Neural cell (in vitro differentiated cells): ENCODE measurements around the gene TM9SF4. TPM values are rescaled to one million over a fixed set of nuclear protein-coding genes. Genes with fewer than 3 reads are reported as not detected.

Experiments used
- H2AFZ ChIP-seq: fragments of 200-600, 300-800 bp; sonication (generic), shearing (Covaris generic); 2 replicates; pipeline ENCODE4 v1.6.0; 2014; ENCODE audit warnings: low read depth, mild to moderate bottlenecking, antibody characterized with exemption, low read length, moderate library complexity
- H3F3A ChIP-seq: fragments of 200-600 bp; shearing (Covaris generic); 2 replicates; pipeline ENCODE4 v1.6.1; 2016; ENCODE audit warnings: mild to moderate bottlenecking, moderate library complexity, mixed read lengths, antibody characterized with exemption, low read length; ENCODE audit not compliant: insufficient read depth, poor library complexity, severe bottlenecking
- H3K27ac ChIP-seq: fragments of 200-600, 300-800 bp; sonication (generic), shearing (Covaris generic); 2 replicates; pipeline ENCODE4 v1.5.1; 2014; ENCODE audit warnings: mild to moderate bottlenecking, low read length, moderate library complexity
- H3K27me3 ChIP-seq: fragments of 300-800, 200-600 bp; sonication (generic), shearing (Covaris generic); 2 replicates; pipeline ENCODE4 v1.6.0; 2014; ENCODE audit warnings: mild to moderate bottlenecking, low read depth, low read length, moderate library complexity; ENCODE audit not compliant: insufficient read depth
- H3K36me3 ChIP-seq: fragments of 300-800, 200-600 bp; sonication (generic), shearing (Covaris generic); 2 replicates; pipeline ENCODE4 v1.5.1; 2014; ENCODE audit warnings: mild to moderate bottlenecking, antibody characterized with exemption, low read length, moderate library complexity; ENCODE audit not compliant: insufficient read depth
- H3K4me2 ChIP-seq: fragments of 300-800, 200-600 bp; sonication (generic), shearing (Covaris generic); 2 replicates; pipeline ENCODE4 v1.6.0; 2014; ENCODE audit warnings: mild to moderate bottlenecking, low read length
- H3K4me3 ChIP-seq: fragments of 300-800, 200-600 bp; sonication (generic), shearing (Covaris generic); 2 replicates; pipeline ENCODE4 v1.5.1; 2014; ENCODE audit warnings: mild to moderate bottlenecking, low read length, moderate library complexity
- H3K79me2 ChIP-seq: fragments of 200-600 bp; shearing (Covaris generic); replicated peaks from 2 replicates; pipeline ENCODE4 v1.6.0; 2014; ENCODE audit warnings: mild to moderate bottlenecking, low read length, moderate library complexity; ENCODE audit not compliant: insufficient read depth
- H3K9ac ChIP-seq: fragments of 300-800, 200-600 bp; sonication (generic), shearing (Covaris generic); 2 replicates; pipeline ENCODE4 v1.6.1; 2016; ENCODE audit warnings: mild to moderate bottlenecking, low read length, mixed read lengths
- H3K9me2 ChIP-seq: fragments of 200-600 bp; shearing (Covaris generic); 2 replicates; pipeline ENCODE4 v1.6.1; 2016; ENCODE audit warnings: mild to moderate bottlenecking, low read length, mixed read lengths; ENCODE audit not compliant: insufficient read depth
- H3K9me3 ChIP-seq: fragments of 200-600, 300-800 bp; sonication (generic), shearing (Covaris generic); 2 replicates; pipeline ENCODE4 v1.6.1; 2016; ENCODE audit warnings: mild to moderate bottlenecking, mixed run types, low read length, moderate library complexity, mixed read lengths
- H4K20me1 ChIP-seq: fragments of 200-600 bp; shearing (Covaris generic); 2 replicates; pipeline ENCODE4 v1.6.1; 2016; ENCODE audit warnings: mild to moderate bottlenecking, mixed run types; ENCODE audit not compliant: insufficient read depth
- CTCF ChIP-seq: fragments of 450-650 bp; IDR thresholded peaks from 2 replicates; pipeline ENCODE4 v1.5.1; 2014; ENCODE audit warnings: antibody characterized with exemption, mild to moderate bottlenecking, moderate library complexity; ENCODE audit not compliant: poor library complexity, severe bottlenecking
- EP300 ChIP-seq: fragments of 450-650 bp; conservative IDR thresholded peaks from 2 replicates; pipeline ENCODE4 v1.6.1; 2014; ENCODE audit warnings: antibody characterized with exemption, mild to moderate bottlenecking, moderate library complexity; ENCODE audit not compliant: poor library complexity, severe bottlenecking
- EZH2 ChIP-seq: fragments of 200-600, 300-800 bp; shearing (Covaris generic), sonication (generic); IDR thresholded peaks from 2 replicates; pipeline ENCODE4 v1.6.1; 2014; ENCODE audit warnings: antibody characterized with exemption, low read length, borderline replicate concordance, mild to moderate bottlenecking; ENCODE audit not compliant: insufficient read depth, poor library complexity, severe bottlenecking
- MXI1 ChIP-seq: fragments of 450-650 bp; conservative IDR thresholded peaks from 2 replicates; pipeline ENCODE4 v1.6.1; 2014; ENCODE audit warnings: antibody characterized with exemption, mild to moderate bottlenecking; ENCODE audit not compliant: poor library complexity, severe bottlenecking
- POLR2AphosphoS5 ChIP-seq: IDR thresholded peaks from 2 replicates; pipeline ENCODE4 v1.6.1; 2012
- RAD21 ChIP-seq: fragments of 450-650 bp; conservative IDR thresholded peaks from 2 replicates; pipeline ENCODE4 v1.6.1; 2014; ENCODE audit warnings: antibody characterized with exemption, mild to moderate bottlenecking, moderate library complexity
- SMC3 ChIP-seq: fragments of 450-650 bp; conservative IDR thresholded peaks from 2 replicates; pipeline ENCODE4 v1.6.1; 2014; ENCODE audit warnings: antibody characterized with exemption, mild to moderate bottlenecking, moderate library complexity; ENCODE audit not compliant: poor library complexity
- TAF1 ChIP-seq: IDR thresholded peaks from 2 replicates; pipeline ENCODE4 v1.6.1; 2012; ENCODE audit warnings: low read depth
- polyA plus RNA-seq: library from polyadenylated mRNA; depleted of rRNA; stranded (reverse); fragments of >200 nt; gene quantifications from 2 replicates; pipeline ENCODE4 v1.2.3, GENCODE V29; 2014
- TF ChIP-seq, protein P1 (sequence below): IDR thresholded peaks from 2 replicates; pipeline ENCODE4 v1.6.1; 2012; ENCODE audit warnings: borderline replicate concordance

The TM9SF4 gene
- polyA plus RNA-seq, 1 donor from 2014 or later, result 18.3 TPM

DNA sequence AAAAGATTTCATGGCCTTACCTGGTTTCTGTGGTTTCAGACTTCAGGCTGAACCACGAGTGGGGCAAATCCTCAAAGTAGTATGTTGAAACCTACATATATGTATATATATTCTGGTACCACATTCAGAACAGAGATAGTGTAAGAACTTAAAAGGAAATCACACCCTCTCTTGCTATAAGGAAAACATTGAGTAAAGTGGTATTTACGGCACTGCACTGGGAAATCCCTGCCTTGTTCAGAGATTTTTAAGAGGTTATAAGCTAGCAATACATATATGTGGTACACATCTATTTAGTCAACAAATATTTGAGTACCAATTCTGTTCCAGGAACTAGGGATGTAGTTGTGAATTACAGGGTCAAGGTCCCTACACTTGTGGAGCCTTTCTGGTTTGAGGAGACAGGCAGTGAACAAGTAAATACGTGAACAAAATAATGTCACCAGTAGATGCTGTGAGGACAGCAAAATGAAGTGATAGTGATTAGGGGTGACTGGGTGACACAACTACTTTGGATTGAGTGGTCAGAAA is 1.7 kb downstream of the TM9SF4 start:
- H3K9ac ChIP-seq, result no peak overlapping the region
- peaks cover 53% of the 10 kb centered on the region for H3K79me2 ChIP-seq
- H3K27ac ChIP-seq, result no peak overlapping the region

DNA sequence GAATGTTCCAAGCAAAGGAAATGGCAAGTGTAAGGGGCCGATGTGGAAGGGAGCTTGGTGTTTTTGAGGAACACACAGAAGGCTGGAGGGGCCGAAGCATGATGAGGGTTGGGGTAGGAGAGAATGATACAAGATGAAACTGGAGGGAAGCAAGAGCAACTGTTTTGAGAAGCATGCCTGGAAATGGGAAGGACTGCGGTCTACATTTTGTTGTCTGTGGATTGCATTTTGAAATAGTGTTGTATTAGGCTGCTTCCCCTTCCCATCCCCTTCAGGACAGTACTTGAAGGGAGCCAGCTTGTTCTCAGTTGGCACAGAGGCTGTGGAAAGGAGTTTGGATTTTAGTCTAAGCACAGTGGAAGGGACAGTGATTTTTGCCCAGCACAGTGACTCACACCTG is 2.2 kb downstream of the TM9SF4 start:
- Histone ChIP-seq H3K79me2 (peaks cover 58% of the 10 kb centered on the region), H3K4me2 (no peak overlapping the region), H2AFZ (no peak overlapping the region), H3K27ac (no peak overlapping the region), H3K9ac (no peak overlapping the region), H3K36me3 (no peaks in the 10 kb centered on the region), H3K9me2 (no peaks in the 10 kb centered on the region), H4K20me1 (no peaks in the 10 kb centered on the region), H3K9me3 (no peaks in the 10 kb centered on the region), H3F3A (no peaks in the 10 kb centered on the region), H3K4me3 (peak overlapping the region; percentile 71), H3K27me3 (no peaks in the 10 kb centered on the region)
- TF ChIP-seq, protein P1, sequence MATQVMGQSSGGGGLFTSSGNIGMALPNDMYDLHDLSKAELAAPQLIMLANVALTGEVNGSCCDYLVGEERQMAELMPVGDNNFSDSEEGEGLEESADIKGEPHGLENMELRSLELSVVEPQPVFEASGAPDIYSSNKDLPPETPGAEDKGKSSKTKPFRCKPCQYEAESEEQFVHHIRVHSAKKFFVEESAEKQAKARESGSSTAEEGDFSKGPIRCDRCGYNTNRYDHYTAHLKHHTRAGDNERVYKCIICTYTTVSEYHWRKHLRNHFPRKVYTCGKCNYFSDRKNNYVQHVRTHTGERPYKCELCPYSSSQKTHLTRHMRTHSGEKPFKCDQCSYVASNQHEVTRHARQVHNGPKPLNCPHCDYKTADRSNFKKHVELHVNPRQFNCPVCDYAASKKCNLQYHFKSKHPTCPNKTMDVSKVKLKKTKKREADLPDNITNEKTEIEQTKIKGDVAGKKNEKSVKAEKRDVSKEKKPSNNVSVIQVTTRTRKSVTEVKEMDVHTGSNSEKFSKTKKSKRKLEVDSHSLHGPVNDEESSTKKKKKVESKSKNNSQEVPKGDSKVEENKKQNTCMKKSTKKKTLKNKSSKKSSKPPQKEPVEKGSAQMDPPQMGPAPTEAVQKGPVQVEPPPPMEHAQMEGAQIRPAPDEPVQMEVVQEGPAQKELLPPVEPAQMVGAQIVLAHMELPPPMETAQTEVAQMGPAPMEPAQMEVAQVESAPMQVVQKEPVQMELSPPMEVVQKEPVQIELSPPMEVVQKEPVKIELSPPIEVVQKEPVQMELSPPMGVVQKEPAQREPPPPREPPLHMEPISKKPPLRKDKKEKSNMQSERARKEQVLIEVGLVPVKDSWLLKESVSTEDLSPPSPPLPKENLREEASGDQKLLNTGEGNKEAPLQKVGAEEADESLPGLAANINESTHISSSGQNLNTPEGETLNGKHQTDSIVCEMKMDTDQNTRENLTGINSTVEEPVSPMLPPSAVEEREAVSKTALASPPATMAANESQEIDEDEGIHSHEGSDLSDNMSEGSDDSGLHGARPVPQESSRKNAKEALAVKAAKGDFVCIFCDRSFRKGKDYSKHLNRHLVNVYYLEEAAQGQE, result no peak
- TF ChIP-seq RAD21, result no peak
- no peak for TF ChIP-seq CTCF
- no peak for TF ChIP-seq MXI1
- no peak for TF ChIP-seq POLR2AphosphoS5
- TF ChIP-seq EZH2, result no peak
- TF ChIP-seq EP300, result no peak
- TF ChIP-seq TAF1, result no peak
- TF ChIP-seq SMC3, result no peak

More for the DNA sequence above, 1.7 kb downstream of the TM9SF4 start:
- Histone ChIP-seq H2AFZ (no peak overlapping the region), H4K20me1 (no peaks in the 10 kb centered on the region), H3K9me3 (no peaks in the 10 kb centered on the region), H3K27me3 (no peaks in the 10 kb centered on the region), H3F3A (no peaks in the 10 kb centered on the region), H3K36me3 (no peaks in the 10 kb centered on the region), H3K4me3 (peak overlapping the region; percentile 71), H3K9me2 (no peaks in the 10 kb centered on the region), H3K4me2 (peak overlapping the region; percentile 95)
- no peak for TF ChIP-seq SMC3
- TF ChIP-seq CTCF, result no peak
- TF ChIP-seq POLR2AphosphoS5, result no peak
- TF ChIP-seq RAD21, result no peak
- no peak for TF ChIP-seq MXI1
- TF ChIP-seq, protein P1, result no peak
- TF ChIP-seq EZH2, result no peak
- no peak for TF ChIP-seq TAF1
- no peak for TF ChIP-seq EP300
